Measurements from ENCODE around the gene SURF4.
"Not testable (repeated sequence)": the region's sequence is repeated elsewhere in the genome, so short reads cannot be mapped to it uniquely, and the experiment has no call there.

DNA sequence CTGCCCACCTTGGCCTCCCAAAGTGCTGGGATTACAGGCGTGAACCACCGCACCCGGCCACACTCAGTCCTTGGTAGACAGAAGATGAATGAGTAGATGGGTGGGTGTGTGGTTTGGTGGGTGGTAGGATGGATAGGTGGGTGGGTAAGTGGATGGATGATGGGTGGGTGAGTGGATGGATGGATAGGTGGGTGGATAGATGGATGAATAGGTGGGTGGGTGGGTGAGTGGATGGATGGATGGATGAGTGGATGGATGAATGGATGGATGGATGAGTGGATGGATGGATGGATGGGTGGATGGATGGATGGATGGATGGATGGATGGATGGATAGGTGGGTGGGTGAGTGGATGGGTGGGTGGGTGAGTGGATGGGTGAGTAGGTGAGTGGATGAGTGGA lies 16.4 kb upstream of the SURF4 start:
- TF ChIP-seq, protein P1, sequence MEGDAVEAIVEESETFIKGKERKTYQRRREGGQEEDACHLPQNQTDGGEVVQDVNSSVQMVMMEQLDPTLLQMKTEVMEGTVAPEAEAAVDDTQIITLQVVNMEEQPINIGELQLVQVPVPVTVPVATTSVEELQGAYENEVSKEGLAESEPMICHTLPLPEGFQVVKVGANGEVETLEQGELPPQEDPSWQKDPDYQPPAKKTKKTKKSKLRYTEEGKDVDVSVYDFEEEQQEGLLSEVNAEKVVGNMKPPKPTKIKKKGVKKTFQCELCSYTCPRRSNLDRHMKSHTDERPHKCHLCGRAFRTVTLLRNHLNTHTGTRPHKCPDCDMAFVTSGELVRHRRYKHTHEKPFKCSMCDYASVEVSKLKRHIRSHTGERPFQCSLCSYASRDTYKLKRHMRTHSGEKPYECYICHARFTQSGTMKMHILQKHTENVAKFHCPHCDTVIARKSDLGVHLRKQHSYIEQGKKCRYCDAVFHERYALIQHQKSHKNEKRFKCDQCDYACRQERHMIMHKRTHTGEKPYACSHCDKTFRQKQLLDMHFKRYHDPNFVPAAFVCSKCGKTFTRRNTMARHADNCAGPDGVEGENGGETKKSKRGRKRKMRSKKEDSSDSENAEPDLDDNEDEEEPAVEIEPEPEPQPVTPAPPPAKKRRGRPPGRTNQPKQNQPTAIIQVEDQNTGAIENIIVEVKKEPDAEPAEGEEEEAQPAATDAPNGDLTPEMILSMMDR (IDR thresholded peaks at IDR 0.05): not testable (repeated sequence)
- TF ChIP-seq POLR2A (IDR thresholded peaks at IDR 0.05): not testable (repeated sequence)
